Activated naive CD4-positive, alpha-beta T cell treated with anti-CD3 and anti-CD28 coated beads, Interleukin-2, amount 10 ng/mL, durations not matched to agents 7 days and 5 days (primary cell): ENCODE measurements around the gene CD28.
A peak's percentile ranks its signal among the peaks of the same experiment; 100 is the strongest.
"Not testable (repeated sequence)": the region's sequence is repeated elsewhere in the genome, so short reads cannot be mapped to it uniquely, and the experiment has no call there.

Experiments used
- CTCF ChIA-PET: fragments of 350-600 bp; sonication (Branson Sonifier 250); formaldehyde crosslinking; loops from one replicate; lab custom pipeline; 2021; ENCODE audit warnings: antibody characterized with exemption; lab: Charles Lee
- DNase-seq: peaks from one replicate; pipeline ENCODE4 v3.0.0-alpha.2; 2020
- H3K27ac Mint-ChIP-seq: one replicate; pipeline ENCODE4 v1.8.0; 2021; ENCODE audit warnings: mild to moderate bottlenecking, moderate library complexity, mixed read lengths
- H3K27me3 Mint-ChIP-seq: one replicate; pipeline ENCODE4 v1.8.0; 2021; ENCODE audit warnings: mild to moderate bottlenecking, mixed read lengths
- H3K36me3 Mint-ChIP-seq: one replicate; pipeline ENCODE4 v1.8.0; 2021; ENCODE audit warnings: mixed read lengths
- H3K4me1 Mint-ChIP-seq: one replicate; pipeline ENCODE4 v1.8.0; 2021; ENCODE audit warnings: mixed read lengths
- H3K4me3 Mint-ChIP-seq: one replicate; pipeline ENCODE4 v1.8.0; 2021; ENCODE audit warnings: mild to moderate bottlenecking, moderate library complexity, mixed read lengths
- H3K9me3 Mint-ChIP-seq: one replicate; pipeline ENCODE4 v1.8.0; 2021; ENCODE audit warnings: mixed read lengths

The CD28 gene

DNA sequence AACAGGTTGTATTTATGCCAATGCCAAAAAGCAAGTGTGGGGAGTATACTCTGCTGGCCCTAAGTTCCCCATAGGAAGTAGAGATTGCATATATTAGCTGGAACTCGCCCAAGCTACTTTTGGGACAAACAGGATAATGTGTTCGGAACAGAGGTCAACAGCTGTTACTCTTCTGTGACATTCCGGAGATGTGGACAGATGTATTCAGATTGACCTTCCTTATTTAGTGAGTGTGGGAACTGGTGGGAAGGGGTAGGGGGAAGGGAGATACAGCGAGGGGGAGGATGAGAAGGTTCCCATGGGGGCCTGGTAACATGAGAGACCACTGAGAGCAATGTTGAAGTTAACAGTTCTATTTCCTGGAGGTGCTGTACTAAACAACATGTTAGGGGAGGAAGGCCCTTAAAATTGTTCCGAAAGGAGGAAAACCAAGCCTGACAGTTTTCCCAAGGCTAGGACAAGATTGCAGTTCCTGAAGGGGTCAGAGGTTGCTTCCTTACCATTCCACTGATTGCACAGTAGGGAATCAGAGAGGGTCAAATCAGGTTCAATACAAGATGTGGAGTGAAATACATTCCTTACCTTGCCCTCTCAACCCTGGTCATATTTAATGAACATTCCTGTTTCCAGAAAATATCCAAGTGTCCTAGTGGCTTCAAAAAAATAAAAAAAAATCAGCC lies 14.3 kb upstream of the CD28 start:
- Mint-ChIP-seq H3K4me3 (no peak overlapping the region), H3K9me3 (no peaks in the 10 kb centered on the region), H3K27me3 (peaks cover 3% of the 10 kb centered on the region), H3K36me3 (no peaks in the 10 kb centered on the region), H3K27ac (no peak overlapping the region), H3K4me1 (peaks cover 3% of the 10 kb centered on the region)
- no peak for DNase-seq
- CTCF ChIA-PET = no interaction called here

GRCh38 chr2:203693242-203693879 lies 13.1 kb upstream of the CD28 start:
- Mint-ChIP-seq H3K27me3 (peaks cover 3% of the 10 kb centered on the region), H3K4me3 (no peak overlapping the region)
- CTCF ChIA-PET = interaction anchor here (0.6 to 1.7 kb wide), 4 partner anchors 39 to 263 kb away, joined by 3 to 4 read pairs (median 4); no protein-coding TSS in a partner anchor

DNA sequence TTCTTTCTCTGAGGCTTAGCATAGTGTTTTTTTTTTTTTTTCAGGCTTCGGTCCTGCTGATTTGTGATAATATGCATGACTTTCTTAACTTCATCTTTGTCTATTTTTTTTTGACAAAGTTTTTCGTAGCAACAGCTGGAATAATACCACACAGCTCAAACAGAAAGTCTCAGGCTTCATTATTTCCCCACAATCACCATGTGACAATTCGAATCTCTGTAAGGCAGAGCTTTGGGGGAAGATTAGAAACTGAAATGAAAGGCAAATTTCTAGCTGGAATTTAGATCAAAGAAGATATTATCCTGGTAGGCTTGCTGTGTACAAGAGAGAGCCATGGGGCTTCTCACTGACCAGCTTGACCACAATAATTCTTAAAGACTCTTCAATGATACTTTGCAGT lies 12.2 kb upstream of the CD28 start:
- Mint-ChIP-seq H3K27ac (no peak overlapping the region), H3K9me3 (peaks cover 2% of the 10 kb centered on the region), H3K27me3 (peaks cover 3% of the 10 kb centered on the region), H3K36me3 (peaks cover 5% of the 10 kb centered on the region), H3K4me3 (no peak overlapping the region), H3K4me1 (peaks cover 3% of the 10 kb centered on the region)
- CTCF ChIA-PET = interaction anchor here (0.7 to 1.7 kb wide), 3 partner anchors 38 to 263 kb away, joined by 3 to 4 read pairs (median 4); no protein-coding TSS in a partner anchor
- DNase-seq = no peak

More at GRCh38 chr2:203693242-203693879, 13.1 kb upstream of the CD28 start:
- Mint-ChIP-seq H3K9me3 (peaks cover 2% of the 10 kb centered on the region), H3K36me3 (peaks cover 1% of the 10 kb centered on the region), H3K4me1 (peaks cover 3% of the 10 kb centered on the region), H3K27ac (no peak overlapping the region)
- no peak for DNase-seq

- Mint-ChIP-seq H3K4me3 (no peak overlapping the region), H3K27me3 (no peaks in the 10 kb centered on the region), H3K27ac (no peak overlapping the region), H3K4me1 (no peaks in the 10 kb centered on the region), H3K36me3 (peaks cover 5% of the 10 kb centered on the region), H3K9me3 (peaks cover 2% of the 10 kb centered on the region)
- DNase-seq = no peak
- CTCF ChIA-PET = no interaction called here
Measured at GRCh38 chr2:203697190-203697589, 9.2 kb upstream of the CD28 start.

- H3K27ac Mint-ChIP-seq, H3K4me3 Mint-ChIP-seq, H3K9me3 Mint-ChIP-seq, H3K4me1 Mint-ChIP-seq, CTCF ChIA-PET, H3K27me3 Mint-ChIP-seq, DNase-seq, H3K36me3 Mint-ChIP-seq: not testable (repeated sequence)
Measured at GRCh38 chr2:203697763-203698162, 8.7 kb upstream of the CD28 start.

- H3K36me3 Mint-ChIP-seq, DNase-seq, H3K9me3 Mint-ChIP-seq, H3K4me1 Mint-ChIP-seq, H3K4me3 Mint-ChIP-seq, CTCF ChIA-PET, H3K27me3 Mint-ChIP-seq, H3K27ac Mint-ChIP-seq: not testable (repeated sequence)
Measured at GRCh38 chr2:203698410-203698809, 8.0 kb upstream of the CD28 start.

- DNase-seq = no peak
- Mint-ChIP-seq H3K36me3 (peaks cover 27% of the 10 kb centered on the region), H3K27me3 (no peaks in the 10 kb centered on the region), H3K9me3 (peaks cover 2% of the 10 kb centered on the region), H3K27ac (peak overlapping the region; percentile 99), H3K4me1 (peaks cover 29% of the 10 kb centered on the region), H3K4me3 (peak overlapping the region; percentile 4)
- CTCF ChIA-PET = interaction anchor here (1.7 kb wide), 1 partner anchor 111 kb away, joined by 3 read pairs; no protein-coding TSS in a partner anchor
Measured at GRCh38 chr2:203704430-203704829, 2.0 kb upstream of the CD28 start.

GRCh38 chr2:203705178-203705577 lies 1.3 kb upstream of the CD28 start:
- Mint-ChIP-seq H3K4me1 (peaks cover 32% of the 10 kb centered on the region), H3K27me3 (no peaks in the 10 kb centered on the region), H3K36me3 (peaks cover 33% of the 10 kb centered on the region), H3K27ac (peak overlapping the region; percentile 99), H3K9me3 (peaks cover 2% of the 10 kb centered on the region), H3K4me3 (peak overlapping the region; percentile 86)
- CTCF ChIA-PET = interaction anchor here (1.0 to 1.7 kb wide), 2 partner anchors 49 to 110 kb away, joined by 3 read pairs; no protein-coding TSS in a partner anchor
- peak; percentile 63 for DNase-seq

GRCh38 chr2:203707530-203707929 lies 1.1 kb downstream of the CD28 start:
- Mint-ChIP-seq H3K9me3 (peaks cover 2% of the 10 kb centered on the region), H3K4me1 (peaks cover 55% of the 10 kb centered on the region), H3K27ac (peak overlapping the region; percentile 99), H3K4me3 (peak overlapping the region; percentile 86), H3K27me3 (no peaks in the 10 kb centered on the region), H3K36me3 (peaks cover 55% of the 10 kb centered on the region)
- CTCF ChIA-PET = interaction anchor here (0.8 to 2.0 kb wide), 12 partner anchors 11 to 229 kb away, joined by 3 to 8 read pairs (median 4); partner anchors contain the start of genes CTLA4 and ICOS
- DNase-seq = peak; percentile 30

DNA sequence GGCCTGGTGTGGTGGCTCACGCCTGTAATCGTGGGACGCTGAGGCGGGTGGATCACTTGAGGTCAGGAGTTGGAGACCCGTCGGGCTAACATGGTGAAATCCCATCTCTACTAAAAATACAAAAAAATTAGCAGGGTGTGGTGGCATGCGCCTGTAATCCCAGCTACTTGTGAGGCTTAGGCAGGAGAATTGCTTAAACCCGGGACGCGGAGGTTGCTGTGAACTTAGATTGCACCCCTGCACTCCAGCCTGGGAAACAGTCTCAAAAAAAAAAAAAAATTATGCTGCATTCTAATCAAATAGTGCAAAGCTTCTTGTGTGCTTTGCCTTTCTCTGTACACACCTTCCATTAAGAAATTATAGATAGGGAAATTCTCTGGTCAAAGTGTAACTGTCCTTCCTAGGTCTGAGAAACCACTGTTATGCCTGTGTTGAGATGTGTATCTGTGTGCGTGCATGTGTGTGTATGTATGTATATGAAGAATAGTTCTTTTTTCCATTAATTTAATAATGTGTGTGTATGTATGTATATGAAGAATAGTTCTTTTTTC lies 2.5 kb downstream of the CD28 start:
- H3K9me3 Mint-ChIP-seq = no peaks in the 10 kb centered on the region

GRCh38 chr2:203709416-203710040 lies 3.1 kb downstream of the CD28 start:
- peaks cover 72% of the 10 kb centered on the region for H3K36me3 Mint-ChIP-seq
- no peaks in the 10 kb centered on the region for H3K27me3 Mint-ChIP-seq
- no peaks in the 10 kb centered on the region for H3K9me3 Mint-ChIP-seq
- no peak for DNase-seq
- H3K27ac Mint-ChIP-seq = peak overlapping the region; percentile 99
- H3K4me1 Mint-ChIP-seq = peaks cover 65% of the 10 kb centered on the region
- H3K4me3 Mint-ChIP-seq = peak overlapping the region; percentile 86
- CTCF ChIA-PET = interaction anchor here (1.0 to 2.6 kb wide), 5 partner anchors 11 to 225 kb away, joined by 3 to 12 read pairs (median 4); no protein-coding TSS in a partner anchor

More for the DNA sequence above, 2.5 kb downstream of the CD28 start:
- Mint-ChIP-seq H3K27me3 (no peaks in the 10 kb centered on the region), H3K4me1 (peaks cover 65% of the 10 kb centered on the region), H3K4me3 (peak overlapping the region; percentile 86), H3K27ac (peak overlapping the region; percentile 99), H3K36me3 (peaks cover 66% of the 10 kb centered on the region)
- CTCF ChIA-PET = interaction anchor here (0.7 to 2.0 kb wide), 5 partner anchors 12 to 226 kb away, joined by 3 to 7 read pairs (median 3); partner anchors contain the start of gene CTLA4
- DNase-seq = peak; percentile 37

DNA sequence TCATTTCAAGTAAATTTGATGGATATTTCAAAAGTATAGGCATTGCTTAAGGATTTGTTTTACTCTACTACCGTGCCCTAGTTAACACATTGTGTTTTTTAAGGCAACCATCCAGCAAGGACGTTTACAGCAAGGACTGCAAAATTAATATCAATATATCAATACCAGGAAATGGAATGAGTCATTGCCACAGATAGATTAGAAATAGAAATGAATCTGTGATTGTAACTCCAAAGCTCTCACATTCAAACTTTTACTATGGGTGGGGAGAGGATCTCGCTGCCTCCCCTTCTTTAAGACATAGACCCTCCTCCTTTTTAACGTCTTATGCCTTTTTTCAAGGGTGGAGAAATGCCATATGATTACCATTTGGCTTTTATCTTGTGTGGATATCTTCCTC lies 3.8 kb downstream of the CD28 start:
- peak overlapping the region; percentile 99 for H3K27ac Mint-ChIP-seq
- CTCF ChIA-PET = interaction anchor here (0.9 to 2.6 kb wide), 4 partner anchors 18 to 160 kb away, joined by 3 to 12 read pairs (median 6); no protein-coding TSS in a partner anchor
- H3K9me3 Mint-ChIP-seq = no peaks in the 10 kb centered on the region
- H3K36me3 Mint-ChIP-seq = peaks cover 74% of the 10 kb centered on the region
- no peaks in the 10 kb centered on the region for H3K27me3 Mint-ChIP-seq
- peaks cover 64% of the 10 kb centered on the region for H3K4me1 Mint-ChIP-seq
- H3K4me3 Mint-ChIP-seq = peak overlapping the region; percentile 86
- no peak for DNase-seq

GRCh38 chr2:203710952-203711351 lies 4.5 kb downstream of the CD28 start:
- Mint-ChIP-seq H3K4me3 (peak overlapping the region; percentile 86), H3K4me1 (peaks cover 64% of the 10 kb centered on the region), H3K27ac (peak overlapping the region; percentile 99), H3K27me3 (no peaks in the 10 kb centered on the region), H3K9me3 (peaks cover 4% of the 10 kb centered on the region), H3K36me3 (peaks cover 81% of the 10 kb centered on the region)
- no peak for DNase-seq
- CTCF ChIA-PET = interaction anchor here (0.9 to 2.6 kb wide), 5 partner anchors 17 to 159 kb away, joined by 3 to 12 read pairs (median 4); no protein-coding TSS in a partner anchor
